ENCODE data around the gene CTBP2.

The CTBP2 gene

DNA sequence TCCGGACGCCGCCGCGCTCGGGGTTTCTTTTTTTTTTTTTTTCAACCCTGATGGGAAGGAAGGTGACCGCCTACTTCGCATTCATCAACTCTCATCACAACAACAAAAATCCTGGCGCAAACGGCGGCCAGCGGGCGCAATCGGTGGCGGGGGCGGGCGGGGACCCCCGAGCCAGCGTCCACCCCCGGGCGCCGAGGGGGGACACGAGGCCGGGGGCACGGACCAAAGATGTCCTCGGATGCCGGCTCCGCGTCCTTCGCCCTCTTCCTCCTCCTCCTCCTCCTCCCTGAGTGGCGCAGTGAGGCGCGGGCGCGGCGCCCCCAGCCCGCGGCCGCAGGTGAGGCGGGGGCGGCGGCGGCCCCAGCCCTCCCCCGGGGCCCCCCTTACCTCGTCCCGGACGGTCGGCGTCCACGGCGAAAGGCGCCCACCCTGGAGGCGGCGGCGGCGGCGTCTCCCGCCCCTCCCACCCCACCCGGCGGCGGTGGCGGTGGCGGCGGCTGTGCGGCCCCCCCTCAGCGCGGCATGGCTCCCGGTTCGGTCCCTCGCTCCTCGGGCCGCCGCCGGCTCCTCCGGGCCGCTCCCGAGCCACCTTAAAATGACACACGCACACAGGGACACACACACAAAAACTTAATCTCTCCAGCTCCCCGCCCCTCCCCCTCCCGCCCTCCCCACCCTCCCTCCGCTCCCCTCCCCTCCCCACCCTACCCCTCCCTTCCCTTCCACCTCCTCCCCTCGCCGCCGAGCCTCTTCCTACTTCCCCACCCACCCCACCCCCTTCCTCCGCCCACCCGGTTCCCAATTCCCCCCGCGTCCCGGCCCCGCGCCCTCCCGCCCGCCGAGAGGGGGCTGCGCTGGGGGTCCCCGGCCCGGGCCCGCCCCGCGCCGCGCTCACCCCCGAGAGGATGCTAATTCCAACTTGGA is at the start of gene CTBP2:
TSS of gene CTBP2 (minus strand) at position 632 of the 924 bp plus-strand sequence.
- H3K9me3 ChIP-seq (ENCODE audit: low read length): no peaks in the 10 kb centered on the region
- peak within 1 kb of the TSS; percentile 87 for H2AFZ ChIP-seq (ENCODE audit: low read depth, low read length)
- H3K27me3 ChIP-seq (ENCODE audit: insufficient read depth, low read length): no peaks in the 10 kb centered on the region
- no peaks in the 10 kb centered on the region for H3K36me3 ChIP-seq (ENCODE audit: insufficient read depth, low read length)
- peaks cover 31% of the 10 kb centered on the region for H3K4me1 ChIP-seq (ENCODE audit: insufficient read depth, low read length)
- H3K4me3 ChIP-seq (ENCODE audit: low read length): peak within 1 kb of the TSS; percentile 82

DNA sequence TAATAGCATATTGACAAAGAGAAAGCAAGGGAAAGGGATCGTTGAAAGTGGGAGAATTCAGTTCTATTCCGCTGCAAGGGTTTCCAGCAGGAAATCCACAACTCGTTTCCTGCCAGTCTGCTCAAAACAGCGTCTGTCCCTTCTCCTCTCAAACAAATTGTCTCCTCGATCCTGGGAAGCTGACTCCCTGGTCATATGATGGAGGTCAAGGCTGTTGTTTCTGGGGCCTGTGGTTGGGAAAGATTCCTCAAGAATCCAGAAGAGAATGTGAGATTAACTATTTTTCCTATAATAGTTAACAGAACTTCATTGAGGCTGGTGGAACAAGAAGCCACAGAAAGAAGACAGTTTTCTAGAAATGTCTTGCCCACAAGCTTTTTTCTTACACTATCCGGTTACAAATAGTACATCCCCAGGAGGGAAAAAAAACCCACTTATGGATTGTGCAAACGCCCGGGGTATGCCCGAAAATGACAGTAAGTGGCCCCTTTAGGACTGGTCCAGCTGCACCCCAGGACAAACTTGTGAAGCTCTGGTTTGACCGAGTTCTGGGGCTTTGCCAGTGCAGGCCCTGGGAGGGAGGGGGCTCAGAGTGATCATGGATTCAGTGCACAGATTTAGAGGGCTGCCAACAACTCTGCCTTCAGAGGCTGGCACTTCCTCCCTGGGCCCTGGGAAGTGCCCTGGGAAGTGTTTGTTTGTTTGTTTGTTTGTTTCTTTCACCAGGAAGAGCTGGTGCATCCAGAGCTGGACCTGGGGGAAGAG is 49.4 kb upstream of the CTBP2 start:
- H3K9me3 ChIP-seq (ENCODE audit: low read length): no peaks in the 10 kb centered on the region
- no peaks in the 10 kb centered on the region for H3K36me3 ChIP-seq (ENCODE audit: insufficient read depth, low read length)
- no peaks in the 10 kb centered on the region for H3K4me1 ChIP-seq (ENCODE audit: insufficient read depth, low read length)
- H2AFZ ChIP-seq (ENCODE audit: low read depth, low read length): no peak overlapping the region
- peaks cover 4% of the 10 kb centered on the region for H3K27me3 ChIP-seq (ENCODE audit: insufficient read depth, low read length)
- H3K4me3 ChIP-seq (ENCODE audit: low read length): no peak overlapping the region

DNA sequence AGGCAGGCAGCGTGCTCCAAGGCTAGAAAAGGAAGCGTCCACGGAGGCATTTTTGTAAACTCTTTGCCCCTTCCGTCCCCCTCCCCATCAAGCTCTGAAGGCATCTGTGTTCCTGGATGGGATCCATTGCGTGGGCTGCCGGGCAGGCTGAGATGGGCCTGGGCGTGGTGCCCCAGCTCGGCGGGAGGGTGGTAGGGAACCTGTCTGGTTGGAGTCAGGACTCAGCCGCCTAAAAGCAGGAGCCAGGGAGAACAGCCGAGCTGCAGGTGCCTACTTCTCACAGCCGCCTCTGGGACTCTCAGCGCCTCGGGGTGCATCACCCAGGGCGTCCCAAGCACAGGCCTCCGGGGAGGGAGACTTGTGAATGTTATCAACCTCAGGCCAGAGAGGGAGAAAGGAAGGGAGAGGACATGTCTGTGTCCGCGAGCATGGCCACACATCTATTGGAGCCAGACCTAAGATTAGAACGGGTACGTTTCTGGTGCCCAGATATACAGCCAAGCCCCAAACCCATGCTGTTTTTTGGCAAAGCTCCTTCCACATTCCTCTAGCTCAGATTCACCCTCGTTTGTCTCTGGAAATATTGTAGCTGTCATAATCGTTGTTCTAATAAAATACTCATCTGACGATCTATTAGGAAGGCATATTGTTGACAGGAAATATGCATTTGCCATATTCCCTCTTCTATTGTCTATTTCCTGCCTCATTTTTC is 48.6 kb upstream of the CTBP2 start:
- Histone ChIP-seq H2AFZ (ENCODE audit: low read depth, low read length) (no peak overlapping the region), H3K27me3 (ENCODE audit: insufficient read depth, low read length) (peaks cover 4% of the 10 kb centered on the region), H3K36me3 (ENCODE audit: insufficient read depth, low read length) (no peaks in the 10 kb centered on the region), H3K4me3 (ENCODE audit: low read length) (no peak overlapping the region), H3K4me1 (ENCODE audit: insufficient read depth, low read length) (no peaks in the 10 kb centered on the region), H3K9me3 (ENCODE audit: low read length) (no peaks in the 10 kb centered on the region)

DNA sequence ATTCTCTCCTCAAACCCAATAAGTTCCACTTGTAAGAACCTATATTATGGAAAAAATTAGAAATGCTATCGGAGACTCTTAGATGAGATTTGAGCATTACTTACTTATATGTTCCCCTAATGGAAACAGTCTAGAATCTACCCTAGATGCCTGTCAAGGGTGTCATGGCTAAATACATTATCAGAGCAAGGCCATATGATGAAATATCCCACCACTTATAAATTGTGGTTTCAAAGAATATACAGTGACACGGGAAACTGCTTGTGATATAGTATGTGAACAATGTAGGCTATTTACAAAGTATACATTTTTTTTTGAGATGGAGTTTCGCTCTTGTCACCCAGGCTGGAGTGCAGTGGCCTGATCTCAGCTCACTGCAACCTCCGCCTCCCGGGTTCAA is 46.3 kb upstream of the CTBP2 start:
- Histone ChIP-seq H3K36me3 (ENCODE audit: insufficient read depth, low read length) (no peaks in the 10 kb centered on the region), H3K4me1 (ENCODE audit: insufficient read depth, low read length) (no peaks in the 10 kb centered on the region), H3K27me3 (ENCODE audit: insufficient read depth, low read length) (peaks cover 4% of the 10 kb centered on the region), H2AFZ (ENCODE audit: low read depth, low read length) (no peak overlapping the region), H3K4me3 (ENCODE audit: low read length) (no peak overlapping the region), H3K9me3 (ENCODE audit: low read length) (no peaks in the 10 kb centered on the region)

DNA sequence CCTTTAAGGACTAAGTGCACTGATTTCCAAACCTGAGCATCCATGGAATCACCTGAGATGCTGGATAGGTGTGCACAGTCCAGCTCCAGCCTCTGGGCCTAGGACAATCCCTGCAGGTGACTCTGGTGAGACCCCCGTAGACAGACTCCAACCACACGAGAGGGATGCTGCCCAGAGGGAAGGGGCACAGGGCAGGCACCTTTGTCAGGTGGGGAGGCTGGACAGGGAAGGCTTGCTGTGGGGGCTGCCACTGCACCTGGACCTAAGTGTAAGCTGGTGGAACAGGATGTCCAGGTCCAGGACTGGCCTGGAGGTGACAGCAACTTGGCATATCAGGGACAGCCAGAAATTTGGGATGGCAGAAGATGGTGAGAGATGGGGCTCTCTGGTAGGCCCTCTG is 45.1 kb upstream of the CTBP2 start:
- Histone ChIP-seq H3K9me3 (ENCODE audit: low read length) (no peaks in the 10 kb centered on the region), H2AFZ (ENCODE audit: low read depth, low read length) (no peak overlapping the region), H3K4me1 (ENCODE audit: insufficient read depth, low read length) (no peaks in the 10 kb centered on the region), H3K27me3 (ENCODE audit: insufficient read depth, low read length) (peaks cover 4% of the 10 kb centered on the region), H3K4me3 (ENCODE audit: low read length) (no peak overlapping the region), H3K36me3 (ENCODE audit: insufficient read depth, low read length) (no peaks in the 10 kb centered on the region)

DNA sequence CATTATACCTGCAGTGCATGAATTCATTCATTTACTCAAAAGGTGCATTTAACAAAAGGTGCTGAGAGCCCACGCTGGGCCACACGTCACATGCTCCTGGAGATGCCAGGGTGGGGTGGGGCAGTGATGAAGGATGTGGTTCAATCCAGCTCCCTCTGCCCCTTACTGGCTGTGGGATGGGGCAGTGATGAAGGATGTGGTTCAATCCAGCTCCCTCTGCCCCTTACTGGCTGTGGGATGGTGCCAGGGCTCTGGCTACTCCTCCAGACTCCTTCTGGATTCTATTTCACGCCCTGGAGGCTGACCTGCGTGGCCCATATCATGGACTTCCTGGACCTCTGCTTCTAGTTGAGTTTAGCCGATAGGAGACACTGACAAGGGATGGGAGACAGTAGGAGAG is 44.0 kb upstream of the CTBP2 start:
- H3K4me1 ChIP-seq (ENCODE audit: insufficient read depth, low read length): no peaks in the 10 kb centered on the region
- H2AFZ ChIP-seq (ENCODE audit: low read depth, low read length): no peak overlapping the region
- peaks cover 4% of the 10 kb centered on the region for H3K27me3 ChIP-seq (ENCODE audit: insufficient read depth, low read length)
- H3K4me3 ChIP-seq (ENCODE audit: low read length): no peak overlapping the region
- H3K36me3 ChIP-seq (ENCODE audit: insufficient read depth, low read length): no peaks in the 10 kb centered on the region
- H3K9me3 ChIP-seq (ENCODE audit: low read length): no peaks in the 10 kb centered on the region

DNA sequence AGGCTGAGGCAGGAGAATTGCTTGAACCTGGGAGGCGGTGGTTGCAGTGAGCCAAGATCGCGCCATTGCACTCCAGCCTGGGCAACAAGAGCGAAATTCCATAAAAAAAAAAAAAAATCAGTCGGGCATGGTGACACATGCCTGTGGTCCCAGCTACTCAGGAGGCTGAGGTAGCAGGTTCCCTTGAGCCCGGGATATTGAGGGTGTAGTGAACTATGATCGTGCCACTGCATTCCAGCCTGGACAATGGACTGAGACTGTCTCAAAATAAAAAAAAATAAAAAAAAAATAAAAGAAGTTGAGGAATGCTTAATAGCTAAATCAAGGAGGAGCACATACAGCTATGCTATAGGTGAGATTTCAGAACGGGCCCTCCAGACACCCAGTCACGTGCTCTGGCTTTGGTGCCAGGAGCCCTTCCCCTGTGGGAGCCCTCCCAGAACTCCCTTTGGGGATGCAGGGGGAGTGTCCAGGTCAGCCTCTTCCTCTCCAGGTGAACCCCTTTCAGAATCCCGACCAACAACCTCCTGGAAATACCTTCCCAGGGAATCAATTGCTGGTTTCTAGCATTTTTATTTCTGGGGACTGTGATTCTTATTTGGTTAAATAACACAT is 42.9 kb upstream of the CTBP2 start:
- no peaks in the 10 kb centered on the region for H3K9me3 ChIP-seq (ENCODE audit: low read length)
- no peaks in the 10 kb centered on the region for H3K4me1 ChIP-seq (ENCODE audit: insufficient read depth, low read length)
- no peak overlapping the region for H3K4me3 ChIP-seq (ENCODE audit: low read length)
- H2AFZ ChIP-seq (ENCODE audit: low read depth, low read length): no peak overlapping the region
- H3K36me3 ChIP-seq (ENCODE audit: insufficient read depth, low read length): no peaks in the 10 kb centered on the region
- peaks cover 7% of the 10 kb centered on the region for H3K27me3 ChIP-seq (ENCODE audit: insufficient read depth, low read length)

DNA sequence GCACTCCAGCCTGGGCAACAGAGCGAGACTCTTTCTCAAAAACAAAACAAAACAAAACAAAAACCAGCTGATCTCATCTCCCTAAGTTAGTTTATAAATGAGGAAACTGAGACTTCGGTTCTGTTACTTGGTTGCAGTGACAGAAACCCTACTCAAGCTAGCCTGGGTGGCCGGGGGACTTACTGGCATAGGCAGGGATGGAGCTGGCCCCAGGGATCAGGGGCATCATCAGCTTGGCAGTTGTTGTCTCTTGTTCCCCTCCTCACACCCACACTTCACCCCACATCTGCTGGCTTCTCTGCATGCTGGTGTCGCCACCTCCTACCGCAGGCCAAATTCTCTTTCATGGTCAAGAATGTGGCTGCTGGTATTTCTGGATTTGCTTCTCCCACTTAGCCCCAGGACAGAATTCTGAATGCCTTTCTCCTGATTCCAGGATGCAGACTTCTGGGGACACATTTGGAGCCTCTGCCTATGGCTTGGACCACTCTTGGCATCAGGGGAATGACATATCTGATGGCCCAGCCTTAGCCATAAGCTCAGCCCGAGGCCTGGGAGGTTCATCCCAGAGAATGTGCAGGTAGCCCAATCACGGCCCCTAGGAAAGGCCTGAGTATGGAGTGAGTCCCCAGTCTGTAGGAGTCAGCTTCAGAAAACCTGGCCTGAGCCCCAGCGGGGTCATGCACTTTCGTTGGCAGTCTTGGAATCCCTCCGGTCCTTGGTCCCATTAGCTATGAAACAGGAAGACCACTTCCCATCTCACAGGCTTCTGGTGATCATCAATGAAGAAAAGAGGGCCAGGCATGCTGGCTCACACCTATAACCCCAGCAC is 41.6 kb upstream of the CTBP2 start:
- Histone ChIP-seq H2AFZ (ENCODE audit: low read depth, low read length) (no peak overlapping the region), H3K27me3 (ENCODE audit: insufficient read depth, low read length) (peaks cover 7% of the 10 kb centered on the region), H3K4me3 (ENCODE audit: low read length) (no peak overlapping the region), H3K4me1 (ENCODE audit: insufficient read depth, low read length) (no peaks in the 10 kb centered on the region), H3K9me3 (ENCODE audit: low read length) (no peaks in the 10 kb centered on the region), H3K36me3 (ENCODE audit: insufficient read depth, low read length) (no peaks in the 10 kb centered on the region)

DNA sequence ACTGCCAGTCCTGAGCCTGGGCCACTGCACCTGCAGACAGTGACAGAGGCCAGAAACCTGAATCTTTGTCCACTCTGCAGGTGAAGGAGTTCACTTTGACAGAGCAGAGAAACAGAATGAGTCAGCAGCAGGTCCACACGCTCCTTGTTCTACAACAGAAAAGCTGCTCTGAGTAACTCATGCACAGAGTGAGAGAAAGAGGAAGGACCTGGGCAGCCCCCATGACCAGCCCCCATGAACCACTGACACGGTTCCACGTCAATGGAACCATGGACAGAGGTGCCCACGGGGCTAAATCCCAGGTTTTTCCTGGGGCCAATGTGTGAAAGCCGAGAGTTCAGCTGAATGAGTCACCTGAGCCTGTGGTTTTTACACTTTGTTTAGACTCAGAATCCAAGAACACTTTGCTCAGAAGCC is 40.8 kb upstream of the CTBP2 start:
- H2AFZ ChIP-seq (ENCODE audit: low read depth, low read length): no peak overlapping the region

DNA sequence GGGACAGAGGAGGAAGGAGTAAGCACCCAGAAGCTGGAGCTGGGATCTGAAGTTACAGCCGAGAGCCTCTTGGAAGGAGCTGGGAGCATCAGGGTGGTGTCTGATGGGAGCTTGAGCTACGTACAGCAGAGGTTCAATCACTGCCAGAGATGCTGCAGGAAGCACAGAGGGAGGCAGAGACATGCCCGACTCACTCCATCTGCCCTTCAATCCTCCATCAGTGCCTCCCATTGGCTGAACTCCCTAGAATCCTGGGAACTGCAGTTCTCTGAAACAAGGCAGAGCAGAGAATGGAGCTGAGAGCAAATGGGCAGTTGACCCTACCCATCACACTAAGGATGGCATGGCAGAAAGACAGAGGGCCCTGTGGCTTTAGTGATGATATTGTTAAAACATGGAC is 40.0 kb upstream of the CTBP2 start:
- no peaks in the 10 kb centered on the region for H3K4me1 ChIP-seq (ENCODE audit: insufficient read depth, low read length)
- no peaks in the 10 kb centered on the region for H3K9me3 ChIP-seq (ENCODE audit: low read length)
- no peaks in the 10 kb centered on the region for H3K36me3 ChIP-seq (ENCODE audit: insufficient read depth, low read length)
- H3K27me3 ChIP-seq (ENCODE audit: insufficient read depth, low read length): peaks cover 3% of the 10 kb centered on the region
- H3K4me3 ChIP-seq (ENCODE audit: low read length): no peak overlapping the region
- H2AFZ ChIP-seq (ENCODE audit: low read depth, low read length): no peak overlapping the region

More for the DNA sequence above, 40.8 kb upstream of the CTBP2 start:
- H3K4me3 ChIP-seq (ENCODE audit: low read length): no peak overlapping the region
- no peaks in the 10 kb centered on the region for H3K4me1 ChIP-seq (ENCODE audit: insufficient read depth, low read length)
- H3K27me3 ChIP-seq (ENCODE audit: insufficient read depth, low read length): peaks cover 7% of the 10 kb centered on the region
- no peaks in the 10 kb centered on the region for H3K9me3 ChIP-seq (ENCODE audit: low read length)
- no peaks in the 10 kb centered on the region for H3K36me3 ChIP-seq (ENCODE audit: insufficient read depth, low read length)

DNA sequence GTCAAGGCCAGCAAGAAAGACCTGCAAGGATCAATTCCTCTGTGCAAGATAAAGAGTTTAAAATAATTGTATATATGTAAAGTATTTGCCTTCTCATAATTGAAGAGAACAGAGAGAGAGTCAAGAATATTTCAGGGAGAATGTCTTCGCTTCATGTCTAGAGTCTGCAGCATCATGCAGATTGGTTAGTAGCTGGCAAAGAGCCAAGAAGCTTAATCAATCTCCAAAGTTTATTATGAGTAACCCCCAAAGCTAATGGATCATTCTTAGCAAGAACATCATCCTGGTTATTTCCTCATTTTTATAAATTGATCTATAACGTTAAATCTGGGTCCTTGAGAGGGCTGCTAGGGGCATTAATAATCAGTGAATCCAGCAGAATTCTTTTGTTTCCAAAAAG is 38.9 kb upstream of the CTBP2 start:
- Histone ChIP-seq H2AFZ (ENCODE audit: low read depth, low read length) (no peak overlapping the region), H3K27me3 (ENCODE audit: insufficient read depth, low read length) (peaks cover 3% of the 10 kb centered on the region), H3K4me3 (ENCODE audit: low read length) (no peak overlapping the region), H3K9me3 (ENCODE audit: low read length) (no peaks in the 10 kb centered on the region), H3K4me1 (ENCODE audit: insufficient read depth, low read length) (no peaks in the 10 kb centered on the region), H3K36me3 (ENCODE audit: insufficient read depth, low read length) (no peaks in the 10 kb centered on the region)

DNA sequence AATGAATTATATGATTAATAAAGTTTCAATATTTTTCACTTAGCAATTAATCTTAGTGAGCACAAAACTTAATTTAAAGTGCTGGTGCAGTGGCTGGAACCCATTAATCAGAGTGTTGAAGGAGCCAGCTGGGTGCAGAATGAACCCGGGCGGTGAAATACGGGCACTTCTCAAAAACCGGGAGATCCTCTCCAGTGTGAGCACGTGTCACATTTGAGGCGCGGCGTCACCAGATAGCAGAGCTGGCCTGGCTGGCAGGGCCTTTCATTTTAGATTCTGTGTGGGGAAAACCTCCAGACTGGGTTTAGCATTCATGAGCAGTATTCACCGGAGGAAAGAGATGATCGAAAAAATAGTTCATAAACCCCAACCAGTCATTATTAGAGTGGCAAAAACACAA is 34.5 kb upstream of the CTBP2 start:
- Histone ChIP-seq H3K27me3 (ENCODE audit: insufficient read depth, low read length) (peaks cover 3% of the 10 kb centered on the region), H3K36me3 (ENCODE audit: insufficient read depth, low read length) (no peaks in the 10 kb centered on the region)

More for the DNA sequence above, 34.5 kb upstream of the CTBP2 start:
- H3K4me3 ChIP-seq (ENCODE audit: low read length): no peak overlapping the region
- H3K9me3 ChIP-seq (ENCODE audit: low read length): no peaks in the 10 kb centered on the region
- H2AFZ ChIP-seq (ENCODE audit: low read depth, low read length): no peak overlapping the region
- H3K4me1 ChIP-seq (ENCODE audit: insufficient read depth, low read length): no peaks in the 10 kb centered on the region

Data from neuron (in vitro differentiated cells).